ENCODE results near the gene SLC22A1. TPM values are rescaled to one million over a fixed set of nuclear protein-coding genes. Genes with fewer than 3 reads are reported as not detected.

SLC22A1 gene
- 1.2 TPM for total RNA-seq

DNA sequence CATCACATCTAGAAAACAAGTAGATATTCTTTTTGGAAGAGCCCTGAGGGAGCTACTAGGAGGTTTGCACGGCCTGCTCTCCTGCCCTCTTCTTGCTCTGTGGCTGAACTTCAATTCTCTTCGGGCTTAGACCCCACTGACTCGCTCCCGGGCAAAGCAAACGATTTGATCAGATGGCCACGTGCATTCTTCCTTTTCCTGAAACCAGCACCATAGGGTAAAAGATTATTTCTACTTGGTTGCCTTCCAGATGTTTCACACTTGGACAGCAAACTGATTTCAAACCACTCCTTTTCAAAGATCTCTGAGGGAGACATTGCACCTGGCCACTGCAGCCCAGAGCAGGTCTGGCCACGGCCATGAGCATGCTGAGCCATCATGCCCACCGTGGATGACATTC, at the start of gene SLC22A1:
TSS of gene SLC22A1 (plus strand) at position 258 of the 400 bp plus-strand sequence. CDS start at position 379, 121 bp downstream.
- H3K4me1 ChIP-seq: no peaks in the 10 kb centered on the region
- no peaks in the 10 kb centered on the region for H3K36me3 ChIP-seq
- no peaks in the 10 kb centered on the region for H3K27me3 ChIP-seq
- H3K4me3 ChIP-seq: no peak within 1 kb of the TSS
- TF ChIP-seq, protein P1, sequence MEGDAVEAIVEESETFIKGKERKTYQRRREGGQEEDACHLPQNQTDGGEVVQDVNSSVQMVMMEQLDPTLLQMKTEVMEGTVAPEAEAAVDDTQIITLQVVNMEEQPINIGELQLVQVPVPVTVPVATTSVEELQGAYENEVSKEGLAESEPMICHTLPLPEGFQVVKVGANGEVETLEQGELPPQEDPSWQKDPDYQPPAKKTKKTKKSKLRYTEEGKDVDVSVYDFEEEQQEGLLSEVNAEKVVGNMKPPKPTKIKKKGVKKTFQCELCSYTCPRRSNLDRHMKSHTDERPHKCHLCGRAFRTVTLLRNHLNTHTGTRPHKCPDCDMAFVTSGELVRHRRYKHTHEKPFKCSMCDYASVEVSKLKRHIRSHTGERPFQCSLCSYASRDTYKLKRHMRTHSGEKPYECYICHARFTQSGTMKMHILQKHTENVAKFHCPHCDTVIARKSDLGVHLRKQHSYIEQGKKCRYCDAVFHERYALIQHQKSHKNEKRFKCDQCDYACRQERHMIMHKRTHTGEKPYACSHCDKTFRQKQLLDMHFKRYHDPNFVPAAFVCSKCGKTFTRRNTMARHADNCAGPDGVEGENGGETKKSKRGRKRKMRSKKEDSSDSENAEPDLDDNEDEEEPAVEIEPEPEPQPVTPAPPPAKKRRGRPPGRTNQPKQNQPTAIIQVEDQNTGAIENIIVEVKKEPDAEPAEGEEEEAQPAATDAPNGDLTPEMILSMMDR (IDR thresholded peaks at IDR 0.05): no peak
- TF ChIP-seq POLR2A (IDR thresholded peaks at IDR 0.05) (no peak), POLR2AphosphoS5 (IDR thresholded peaks at IDR 0.05; ENCODE audit: insufficient read depth in 1 of 2, low read depth in 1 of 2) (no peak)
- no peaks in the 10 kb centered on the region for H3K9me3 ChIP-seq
- no peak within 1 kb of the TSS for H3K27ac ChIP-seq
- DNase-seq (ENCODE audit: extremely low spot score in 2 of 2): no peak
- intact Hi-C loops (cut with DNase I): no loop called here

DNA sequence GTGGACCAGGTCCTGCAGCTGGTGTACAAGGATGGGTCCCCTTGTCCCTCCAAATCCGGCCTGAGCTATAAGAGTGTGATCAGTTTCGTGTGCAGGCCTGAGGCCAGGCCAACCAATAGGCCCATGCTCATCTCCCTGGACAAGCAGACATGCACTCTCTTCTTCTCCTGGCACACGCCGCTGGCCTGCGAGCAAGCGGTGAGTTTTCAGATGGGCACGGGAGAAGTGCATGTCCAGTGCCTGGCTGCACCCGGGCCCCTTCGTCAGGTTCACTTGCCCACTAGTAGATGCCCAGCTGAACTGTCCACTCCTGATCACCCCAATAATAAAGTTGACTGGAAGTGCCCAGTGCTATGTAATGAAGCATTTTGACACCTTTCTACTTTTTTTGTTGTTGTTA, 48.3 kb upstream of the SLC22A1 start:
- H3K36me3 ChIP-seq: peaks cover 0 to 86% of the 10 kb centered on the region in 2 donors

DNA sequence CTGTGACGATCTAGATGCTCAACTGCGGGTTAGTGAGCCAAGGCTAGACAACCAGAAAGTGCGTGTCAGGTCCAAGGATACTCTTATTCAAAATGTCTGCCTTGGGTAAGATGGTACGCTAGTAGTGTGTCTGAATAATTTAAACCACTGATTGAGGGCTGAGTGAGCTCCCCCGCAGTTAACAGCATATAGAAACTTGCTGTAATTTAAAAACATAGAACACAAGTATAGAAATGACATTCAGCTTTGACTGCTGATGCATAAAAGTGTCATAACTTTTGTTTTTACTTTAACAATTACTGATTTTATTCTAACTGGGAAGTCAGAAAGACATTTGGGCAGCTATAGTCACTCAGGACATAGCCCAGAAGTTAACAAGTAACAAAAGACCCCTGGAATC, 45.6 kb upstream of the SLC22A1 start:
- Histone ChIP-seq H3K27me3 (no peaks in the 10 kb centered on the region), H3K4me3 (no peak overlapping the region), H3K9me3 (no peaks in the 10 kb centered on the region), H3K36me3 (peaks cover 0 to 86% of the 10 kb centered on the region in 2 donors), H3K27ac (no peak overlapping the region), H3K4me1 (no peaks in the 10 kb centered on the region)
- DNase-seq (ENCODE audit: extremely low spot score in 2 of 2): no peak
- TF ChIP-seq, protein P1 (IDR thresholded peaks at IDR 0.05): no peak
- no peak for TF ChIP-seq POLR2AphosphoS5 (IDR thresholded peaks at IDR 0.05; ENCODE audit: insufficient read depth in 1 of 2, low read depth in 1 of 2)
- TF ChIP-seq POLR2A (IDR thresholded peaks at IDR 0.05): no peak
- intact Hi-C loops (cut with DNase I): no loop called here

More for the DNA sequence above, 48.3 kb upstream of the SLC22A1 start:
- no peaks in the 10 kb centered on the region for H3K9me3 ChIP-seq
- H3K27me3 ChIP-seq: no peaks in the 10 kb centered on the region
- TF ChIP-seq POLR2AphosphoS5 (IDR thresholded peaks at IDR 0.05; ENCODE audit: insufficient read depth in 1 of 2, low read depth in 1 of 2) (no peak), POLR2A (IDR thresholded peaks at IDR 0.05) (no peak)
- TF ChIP-seq, protein P1 (IDR thresholded peaks at IDR 0.05): no peak
- intact Hi-C loops (cut with DNase I): no loop called here
- DNase-seq (ENCODE audit: extremely low spot score in 2 of 2): no peak
- H3K27ac ChIP-seq: no peak overlapping the region
- no peaks in the 10 kb centered on the region for H3K4me1 ChIP-seq
- no peak overlapping the region for H3K4me3 ChIP-seq

DNA sequence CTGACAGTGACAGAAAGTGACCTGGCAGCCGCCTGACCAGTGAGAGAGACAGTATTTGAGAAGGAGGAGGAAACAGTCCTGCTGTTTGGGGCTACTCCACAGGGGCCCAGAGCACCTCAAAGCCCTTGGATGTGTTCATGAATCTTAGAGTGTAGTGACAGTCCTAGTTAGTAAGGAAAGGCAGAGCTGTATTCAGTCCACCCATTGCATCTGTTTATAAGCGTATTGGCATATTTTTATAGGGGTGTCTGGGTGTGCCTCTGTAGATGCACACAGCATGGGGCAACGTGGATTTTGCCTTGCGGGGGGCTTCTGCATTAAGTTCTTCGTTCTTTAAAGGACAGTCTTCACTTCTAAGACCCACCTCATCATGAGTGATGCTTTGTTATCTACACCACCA, 44.6 kb upstream of the SLC22A1 start:
- H3K27me3 ChIP-seq: no peaks in the 10 kb centered on the region
- H3K27ac ChIP-seq: no peak overlapping the region
- intact Hi-C loops (cut with DNase I): no loop called here
- H3K4me1 ChIP-seq: no peaks in the 10 kb centered on the region
- DNase-seq (ENCODE audit: extremely low spot score in 2 of 2): no peak
- peaks cover 0 to 82% of the 10 kb centered on the region in 2 donors for H3K36me3 ChIP-seq
- no peak for TF ChIP-seq POLR2A (IDR thresholded peaks at IDR 0.05)
- TF ChIP-seq, protein P1 (IDR thresholded peaks at IDR 0.05): no peak
- no peak for TF ChIP-seq POLR2AphosphoS5 (IDR thresholded peaks at IDR 0.05; ENCODE audit: insufficient read depth in 1 of 2, low read depth in 1 of 2)
- no peaks in the 10 kb centered on the region for H3K9me3 ChIP-seq
- H3K4me3 ChIP-seq: no peak overlapping the region

GRCh38 chr6:160077526-160077925, 44.1 kb upstream of the SLC22A1 start:
- TF ChIP-seq POLR2AphosphoS5 (IDR thresholded peaks at IDR 0.05; ENCODE audit: insufficient read depth in 1 of 2, low read depth in 1 of 2) (no peak), POLR2A (IDR thresholded peaks at IDR 0.05) (no peak)
- TF ChIP-seq, protein P1 (IDR thresholded peaks at IDR 0.05): no peak
- Histone ChIP-seq H3K27ac (no peak overlapping the region), H3K4me3 (no peak overlapping the region), H3K27me3 (no peaks in the 10 kb centered on the region), H3K4me1 (no peaks in the 10 kb centered on the region), H3K9me3 (no peaks in the 10 kb centered on the region), H3K36me3 (peaks cover 0 to 77% of the 10 kb centered on the region in 2 donors)
- intact Hi-C loops (cut with DNase I): no loop called here
- DNase-seq (ENCODE audit: extremely low spot score in 2 of 2): no peak

Measured in vagina (tissue), 2 donors.